Anterior cingulate cortex (tissue), 58 donors: ENCODE data around the gene IL1A.

Experiments used
- DNase-seq, 58 donors: peaks; one replicate each; lab custom pipeline; 2025; lab: John Stamatoyannopoulos, UW

Gene IL1A

GRCh38 chr2:112730216-112730615 lies 54.1 kb downstream of the IL1A start:
- DNase-seq: no peak

GRCh38 chr2:112728378-112729175 lies 55.7 kb downstream of the IL1A start:
- DNase-seq: no peak

- DNase-seq: no peak
These were observed 56.3 kb downstream of the IL1A start for GRCh38 chr2:112728029-112728362.

DNA sequence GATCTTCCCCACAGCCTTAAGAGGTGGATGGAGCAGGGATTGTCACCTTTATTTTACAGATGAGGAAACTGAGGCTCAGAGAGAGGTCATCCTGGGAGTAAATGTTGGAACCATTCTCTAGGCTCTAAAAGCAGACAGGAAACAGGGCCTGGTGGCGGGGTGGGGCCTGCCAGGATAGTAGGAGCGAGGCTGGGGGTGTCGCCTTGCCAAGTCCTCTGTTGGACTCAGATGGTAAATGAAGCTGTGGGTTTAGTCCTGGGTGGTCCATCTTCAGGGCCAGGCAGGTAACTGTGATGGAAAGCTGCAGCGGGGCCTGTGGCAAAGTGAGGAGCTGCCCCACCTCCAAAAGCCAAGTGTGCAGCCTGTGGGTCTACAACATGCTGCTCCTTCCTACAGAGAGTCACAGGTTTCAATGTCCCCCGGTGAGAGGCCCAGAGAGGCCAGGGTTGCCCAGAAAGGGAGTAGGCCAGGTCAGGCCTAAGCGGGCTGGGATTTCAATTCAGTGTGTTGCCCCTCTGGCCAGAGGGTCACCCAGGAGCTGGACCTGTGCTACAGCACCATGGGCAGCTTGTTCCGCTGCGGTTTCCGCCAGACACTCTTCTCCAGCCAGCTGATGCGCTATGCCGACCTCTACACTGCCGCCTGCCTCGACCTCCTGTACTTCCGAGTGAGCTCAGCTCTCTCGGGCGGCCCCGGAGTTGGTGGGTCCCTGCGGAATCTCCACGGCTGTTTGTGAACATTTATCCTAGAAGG lies 56.8 kb downstream of the IL1A start:
- no peak for DNase-seq

DNA sequence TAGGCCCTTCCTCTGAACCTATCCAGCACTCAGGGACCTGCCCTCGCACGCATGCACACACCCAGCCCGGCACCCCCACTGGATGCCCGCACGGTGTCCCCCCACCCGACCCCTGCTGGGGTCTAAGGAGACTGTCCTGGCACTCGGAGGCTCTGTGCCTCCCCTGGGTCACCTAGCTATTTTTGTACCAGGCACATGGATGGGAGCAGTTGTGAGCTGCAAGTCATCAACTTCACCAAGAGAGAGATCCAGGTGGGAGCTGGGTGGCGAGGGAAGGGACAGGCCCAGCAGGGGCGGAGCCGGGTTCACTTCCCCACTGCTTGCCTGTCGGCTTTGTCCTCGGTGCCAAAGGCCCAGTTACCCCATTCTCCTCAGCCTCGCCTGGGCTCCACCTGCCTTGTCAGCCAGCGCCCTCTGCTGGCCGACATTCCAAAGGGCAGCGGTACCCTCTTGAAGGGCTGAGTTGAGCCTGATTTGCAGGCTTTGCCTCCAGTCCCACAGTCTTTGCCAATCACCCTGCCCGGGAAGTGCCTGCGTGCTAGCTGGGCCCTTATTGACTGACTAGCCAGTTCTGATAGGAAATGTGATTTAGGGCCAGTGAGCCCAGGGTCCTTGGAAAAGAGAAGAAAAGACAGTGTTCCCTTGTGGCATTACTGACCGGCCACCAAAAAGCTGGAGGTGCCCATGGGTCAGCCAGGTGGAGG lies 57.7 kb downstream of the IL1A start:
- peak in 56 of 58 donors; percentile 14 to 90 (median 78) for DNase-seq

GRCh38 chr2:112725545-112726457 lies 58.5 kb downstream of the IL1A start:
- DNase-seq: no peak

- no peak for DNase-seq
These were observed 59.4 kb downstream of the IL1A start for GRCh38 chr2:112724591-112725525.

DNA sequence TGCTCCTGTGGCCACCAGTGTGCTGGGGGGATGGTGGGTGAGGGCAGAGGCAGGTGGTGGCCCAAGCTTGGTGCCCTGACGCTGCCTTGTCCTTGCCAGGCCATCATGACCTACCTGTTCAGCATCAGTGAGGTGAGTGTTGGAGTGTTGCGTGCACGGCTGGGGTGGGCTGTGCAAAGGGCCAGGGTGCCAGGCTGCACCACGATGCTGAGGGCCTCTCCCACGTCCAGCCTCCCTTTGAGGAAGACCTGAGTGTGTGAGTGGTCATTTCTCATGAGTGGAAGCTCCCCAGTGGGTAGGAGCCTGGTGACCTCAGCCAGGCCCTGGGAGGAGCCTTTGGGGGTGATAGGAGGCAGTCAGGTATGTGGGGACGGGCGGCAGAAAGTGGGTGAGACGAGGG lies 60.3 kb downstream of the IL1A start:
- no peak for DNase-seq
